ENCODE measurements around the gene OR10H2.
"Not testable (repeated sequence)": the region's sequence is repeated elsewhere in the genome, so short reads cannot be mapped to it uniquely, and the experiment has no call there.

OR10H2 gene

GRCh38 chr19:15727724-15728123, at the start of gene OR10H2:
Gene OR10H2, plus strand, starts transcription at chr19:15728024. Its CDS starts 20 bp downstream, at chr19:15728044.
- no peak for DNase-seq

GRCh38 chr19:15679089-15679488, 48.7 kb upstream of the OR10H2 start:
- DNase-seq, result no peak

- DNase-seq, result not testable (repeated sequence)
Measured at GRCh38 chr19:15679865-15680264, 48.0 kb upstream of the OR10H2 start.

GRCh38 chr19:15680478-15681322, 47.1 kb upstream of the OR10H2 start:
- no peak for DNase-seq

GRCh38 chr19:15683411-15683810, 44.4 kb upstream of the OR10H2 start:
- DNase-seq, result no peak

- no peak for DNase-seq
Measured at GRCh38 chr19:15684828-15685227, 43.0 kb upstream of the OR10H2 start.

- DNase-seq, result no peak
Measured at GRCh38 chr19:15696654-15697194, 31.1 kb upstream of the OR10H2 start.

- DNase-seq, result no peak
Measured at GRCh38 chr19:15701757-15702533, 25.9 kb upstream of the OR10H2 start.

GRCh38 chr19:15702534-15702930, 25.3 kb upstream of the OR10H2 start:
- DNase-seq, result no peak

- no peak for DNase-seq
Measured at GRCh38 chr19:15714638-15715037, 13.2 kb upstream of the OR10H2 start.

- DNase-seq, result no peak
Measured at GRCh38 chr19:15715642-15716041, 12.2 kb upstream of the OR10H2 start.

GRCh38 chr19:15717809-15718208, 10.0 kb upstream of the OR10H2 start:
- no peak for DNase-seq

- no peak for DNase-seq
Measured at GRCh38 chr19:15721268-15721667, 6.6 kb upstream of the OR10H2 start.

- DNase-seq, result no peak
Measured at GRCh38 chr19:15722956-15723355, 4.9 kb upstream of the OR10H2 start.

- DNase-seq, result no peak
Measured at GRCh38 chr19:15730538-15730937, 2.7 kb downstream of the OR10H2 start.

- no peak for DNase-seq
Measured at GRCh38 chr19:15732388-15732787, 4.6 kb downstream of the OR10H2 start.

GRCh38 chr19:15733895-15734294, 6.1 kb downstream of the OR10H2 start:
- no peak for DNase-seq

GRCh38 chr19:15737722-15738121, 9.9 kb downstream of the OR10H2 start, which contains the start of gene OR10H3:
Gene OR10H3, plus strand, starts transcription at chr19:15737985. Its CDS starts 3,408 bp downstream, at chr19:15741393.
- no peak for DNase-seq

- no peak for DNase-seq
Measured at GRCh38 chr19:15740785-15741184, 13.0 kb downstream of the OR10H2 start.

GRCh38 chr19:15748239-15748638, 20.4 kb downstream of the OR10H2 start:
- DNase-seq, result no peak

- DNase-seq, result no peak
Measured at GRCh38 chr19:15758379-15758778, 30.6 kb downstream of the OR10H2 start.

- no peak for DNase-seq
Measured at GRCh38 chr19:15759962-15760565, 32.2 kb downstream of the OR10H2 start.

- no peak for DNase-seq
Measured at GRCh38 chr19:15769586-15769985, 41.8 kb downstream of the OR10H2 start.
